Uterus (tissue), 2 donors: ENCODE measurements around the gene KIF26B.

ENCODE experiments used
- CTCF ChIP-seq, 4 experiments: fragments of 200-600 bp in 2 of 4; fragments of 450-650 bp in 2 of 4; sonication (generic) in 2 of 4; IDR thresholded peaks; one replicate each; pipeline ENCODE4 v1.5.1; 2016 to 2019; ENCODE audit warnings: antibody characterized with exemption in 4 of 4, mild to moderate bottlenecking in 2 of 4, moderate library complexity in 1 of 4
- POLR2A ChIP-seq, 2 donors: fragments of 450-650 bp; IDR thresholded peaks; one replicate each; pipeline ENCODE4 v1.6.1; 2016; ENCODE audit warnings: antibody characterized with exemption in 2 of 2, mild to moderate bottlenecking in 1 of 2, moderate library complexity in 1 of 2

- TF ChIP-seq CTCF (IDR thresholded peaks at IDR 0.05) (no peak), POLR2A (IDR thresholded peaks at IDR 0.05) (no peak)
These were observed 202.3 kb downstream of the KIF26B start for GRCh38 chr1:245356891-245357585.
